ENCODE results near the gene MGRN1.

GRCh38 chr16:4734063-4734729 lies 109.6 kb downstream of the MGRN1 start, which contains the start of the genes ANKS3 and DNAAF8:
- TF ChIP-seq POLR2A (IDR thresholded peaks at IDR 0.05) (no peak), CTCF (IDR thresholded peaks at IDR 0.05) (no peak), EP300 (IDR thresholded peaks at IDR 0.05) (no peak), POLR2AphosphoS5 (IDR thresholded peaks at IDR 0.05) (peak in 1 of 3 donors; percentile 44)
